Measurements from ENCODE around the gene NBL1. TPM values are rescaled to one million over a fixed set of nuclear protein-coding genes. Genes with fewer than 3 reads are reported as not detected.

Gene NBL1
- total and polyA plus RNA-seq, 2 experiments from 2014 or later: 6.1 to 10.6 TPM

DNA sequence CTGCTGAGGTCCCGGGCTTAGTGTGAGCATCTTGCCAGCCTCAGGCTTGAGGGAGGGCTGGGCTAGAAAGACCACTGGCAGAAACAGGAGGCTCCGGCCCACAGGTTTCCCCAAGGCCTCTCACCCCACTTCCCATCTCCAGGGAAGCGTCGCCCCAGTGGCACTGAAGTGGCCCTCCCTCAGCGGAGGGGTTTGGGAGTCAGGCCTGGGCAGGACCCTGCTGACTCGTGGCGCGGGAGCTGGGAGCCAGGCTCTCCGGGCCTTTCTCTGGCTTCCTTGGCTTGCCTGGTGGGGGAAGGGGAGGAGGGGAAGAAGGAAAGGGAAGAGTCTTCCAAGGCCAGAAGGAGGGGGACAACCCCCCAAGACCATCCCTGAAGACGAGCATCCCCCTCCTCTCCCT lies 13.4 kb downstream of the NBL1 start:
- Histone ChIP-seq H3K4me1 (ENCODE audit: insufficient read depth) (0 out of 2 replicates have a peak, but pooled peaks cover 6% of the 10 kb centered on the region), H3F3A (replicated peaks; ENCODE audit: low read depth) (peaks cover 12% of the 10 kb centered on the region), H3K27me3 (ENCODE audit: insufficient read depth) (0 out of 2 replicates have a peak, but pooled peaks cover 6% of the 10 kb centered on the region), H3K36me3 (ENCODE audit: insufficient read depth) (no peaks in the 10 kb centered on the region), H3K9me2 (ENCODE audit: insufficient read depth) (no peaks in the 10 kb centered on the region), H3K4me2 (no peak overlapping the region), H3K79me2 (replicated peaks; ENCODE audit: insufficient read depth) (no peaks in the 10 kb centered on the region), H4K20me1 (replicated peaks; ENCODE audit: insufficient read depth) (no peaks in the 10 kb centered on the region), H2AFZ (no peak overlapping the region), H3K27ac (ENCODE audit: low read depth) (no peak overlapping the region), H3K4me3 (no peak overlapping the region)
- ATAC-seq (no peak), DNase-seq (ENCODE audit: low spot score) (no peak)
- Mint-ChIP-seq H3K27ac (no peak overlapping the region), H3K4me1 (peaks cover 26% of the 10 kb centered on the region), H3K36me3 (ENCODE audit: low read depth) (no peaks in the 10 kb centered on the region; the same call in 2 of the 3 replicates), H3K27me3 (ENCODE audit: insufficient read depth, low read depth, poor library complexity) (peaks cover 19% of the 10 kb centered on the region), H3K4me3 (no peak overlapping the region), H3K9me3 (no peaks in the 10 kb centered on the region; the same call in 2 of the 3 replicates)
- TF ChIP-seq, protein P1, sequence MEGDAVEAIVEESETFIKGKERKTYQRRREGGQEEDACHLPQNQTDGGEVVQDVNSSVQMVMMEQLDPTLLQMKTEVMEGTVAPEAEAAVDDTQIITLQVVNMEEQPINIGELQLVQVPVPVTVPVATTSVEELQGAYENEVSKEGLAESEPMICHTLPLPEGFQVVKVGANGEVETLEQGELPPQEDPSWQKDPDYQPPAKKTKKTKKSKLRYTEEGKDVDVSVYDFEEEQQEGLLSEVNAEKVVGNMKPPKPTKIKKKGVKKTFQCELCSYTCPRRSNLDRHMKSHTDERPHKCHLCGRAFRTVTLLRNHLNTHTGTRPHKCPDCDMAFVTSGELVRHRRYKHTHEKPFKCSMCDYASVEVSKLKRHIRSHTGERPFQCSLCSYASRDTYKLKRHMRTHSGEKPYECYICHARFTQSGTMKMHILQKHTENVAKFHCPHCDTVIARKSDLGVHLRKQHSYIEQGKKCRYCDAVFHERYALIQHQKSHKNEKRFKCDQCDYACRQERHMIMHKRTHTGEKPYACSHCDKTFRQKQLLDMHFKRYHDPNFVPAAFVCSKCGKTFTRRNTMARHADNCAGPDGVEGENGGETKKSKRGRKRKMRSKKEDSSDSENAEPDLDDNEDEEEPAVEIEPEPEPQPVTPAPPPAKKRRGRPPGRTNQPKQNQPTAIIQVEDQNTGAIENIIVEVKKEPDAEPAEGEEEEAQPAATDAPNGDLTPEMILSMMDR (conservative IDR thresholded peaks at IDR 0.05; ENCODE audit: low read depth in 2 of 2): no peak
- TF ChIP-seq STAT1 (IDR thresholded peaks at IDR 0.05; ENCODE audit: unreplicated experiment) (no peak), POLR2AphosphoS5 (IDR thresholded peaks at IDR 0.05; ENCODE audit: low read depth) (no peak), CREB1 (CRISPR knock-in tag; IDR thresholded peaks at IDR 0.05; ENCODE audit: low read depth) (no peak), NANOG (IDR thresholded peaks at IDR 0.05; ENCODE audit: borderline replicate concordance) (no peak), JUNB (IDR thresholded peaks at IDR 0.05; ENCODE audit: unreplicated experiment) (no peak), EZH2phosphoT487 (IDR thresholded peaks at IDR 0.05; ENCODE audit: unreplicated experiment) (no peak)
- TF ChIP-seq, protein P2, sequence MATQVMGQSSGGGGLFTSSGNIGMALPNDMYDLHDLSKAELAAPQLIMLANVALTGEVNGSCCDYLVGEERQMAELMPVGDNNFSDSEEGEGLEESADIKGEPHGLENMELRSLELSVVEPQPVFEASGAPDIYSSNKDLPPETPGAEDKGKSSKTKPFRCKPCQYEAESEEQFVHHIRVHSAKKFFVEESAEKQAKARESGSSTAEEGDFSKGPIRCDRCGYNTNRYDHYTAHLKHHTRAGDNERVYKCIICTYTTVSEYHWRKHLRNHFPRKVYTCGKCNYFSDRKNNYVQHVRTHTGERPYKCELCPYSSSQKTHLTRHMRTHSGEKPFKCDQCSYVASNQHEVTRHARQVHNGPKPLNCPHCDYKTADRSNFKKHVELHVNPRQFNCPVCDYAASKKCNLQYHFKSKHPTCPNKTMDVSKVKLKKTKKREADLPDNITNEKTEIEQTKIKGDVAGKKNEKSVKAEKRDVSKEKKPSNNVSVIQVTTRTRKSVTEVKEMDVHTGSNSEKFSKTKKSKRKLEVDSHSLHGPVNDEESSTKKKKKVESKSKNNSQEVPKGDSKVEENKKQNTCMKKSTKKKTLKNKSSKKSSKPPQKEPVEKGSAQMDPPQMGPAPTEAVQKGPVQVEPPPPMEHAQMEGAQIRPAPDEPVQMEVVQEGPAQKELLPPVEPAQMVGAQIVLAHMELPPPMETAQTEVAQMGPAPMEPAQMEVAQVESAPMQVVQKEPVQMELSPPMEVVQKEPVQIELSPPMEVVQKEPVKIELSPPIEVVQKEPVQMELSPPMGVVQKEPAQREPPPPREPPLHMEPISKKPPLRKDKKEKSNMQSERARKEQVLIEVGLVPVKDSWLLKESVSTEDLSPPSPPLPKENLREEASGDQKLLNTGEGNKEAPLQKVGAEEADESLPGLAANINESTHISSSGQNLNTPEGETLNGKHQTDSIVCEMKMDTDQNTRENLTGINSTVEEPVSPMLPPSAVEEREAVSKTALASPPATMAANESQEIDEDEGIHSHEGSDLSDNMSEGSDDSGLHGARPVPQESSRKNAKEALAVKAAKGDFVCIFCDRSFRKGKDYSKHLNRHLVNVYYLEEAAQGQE (IDR thresholded peaks at IDR 0.05; ENCODE audit: unreplicated experiment): no peak
- TF ChIP-seq, protein P3, sequence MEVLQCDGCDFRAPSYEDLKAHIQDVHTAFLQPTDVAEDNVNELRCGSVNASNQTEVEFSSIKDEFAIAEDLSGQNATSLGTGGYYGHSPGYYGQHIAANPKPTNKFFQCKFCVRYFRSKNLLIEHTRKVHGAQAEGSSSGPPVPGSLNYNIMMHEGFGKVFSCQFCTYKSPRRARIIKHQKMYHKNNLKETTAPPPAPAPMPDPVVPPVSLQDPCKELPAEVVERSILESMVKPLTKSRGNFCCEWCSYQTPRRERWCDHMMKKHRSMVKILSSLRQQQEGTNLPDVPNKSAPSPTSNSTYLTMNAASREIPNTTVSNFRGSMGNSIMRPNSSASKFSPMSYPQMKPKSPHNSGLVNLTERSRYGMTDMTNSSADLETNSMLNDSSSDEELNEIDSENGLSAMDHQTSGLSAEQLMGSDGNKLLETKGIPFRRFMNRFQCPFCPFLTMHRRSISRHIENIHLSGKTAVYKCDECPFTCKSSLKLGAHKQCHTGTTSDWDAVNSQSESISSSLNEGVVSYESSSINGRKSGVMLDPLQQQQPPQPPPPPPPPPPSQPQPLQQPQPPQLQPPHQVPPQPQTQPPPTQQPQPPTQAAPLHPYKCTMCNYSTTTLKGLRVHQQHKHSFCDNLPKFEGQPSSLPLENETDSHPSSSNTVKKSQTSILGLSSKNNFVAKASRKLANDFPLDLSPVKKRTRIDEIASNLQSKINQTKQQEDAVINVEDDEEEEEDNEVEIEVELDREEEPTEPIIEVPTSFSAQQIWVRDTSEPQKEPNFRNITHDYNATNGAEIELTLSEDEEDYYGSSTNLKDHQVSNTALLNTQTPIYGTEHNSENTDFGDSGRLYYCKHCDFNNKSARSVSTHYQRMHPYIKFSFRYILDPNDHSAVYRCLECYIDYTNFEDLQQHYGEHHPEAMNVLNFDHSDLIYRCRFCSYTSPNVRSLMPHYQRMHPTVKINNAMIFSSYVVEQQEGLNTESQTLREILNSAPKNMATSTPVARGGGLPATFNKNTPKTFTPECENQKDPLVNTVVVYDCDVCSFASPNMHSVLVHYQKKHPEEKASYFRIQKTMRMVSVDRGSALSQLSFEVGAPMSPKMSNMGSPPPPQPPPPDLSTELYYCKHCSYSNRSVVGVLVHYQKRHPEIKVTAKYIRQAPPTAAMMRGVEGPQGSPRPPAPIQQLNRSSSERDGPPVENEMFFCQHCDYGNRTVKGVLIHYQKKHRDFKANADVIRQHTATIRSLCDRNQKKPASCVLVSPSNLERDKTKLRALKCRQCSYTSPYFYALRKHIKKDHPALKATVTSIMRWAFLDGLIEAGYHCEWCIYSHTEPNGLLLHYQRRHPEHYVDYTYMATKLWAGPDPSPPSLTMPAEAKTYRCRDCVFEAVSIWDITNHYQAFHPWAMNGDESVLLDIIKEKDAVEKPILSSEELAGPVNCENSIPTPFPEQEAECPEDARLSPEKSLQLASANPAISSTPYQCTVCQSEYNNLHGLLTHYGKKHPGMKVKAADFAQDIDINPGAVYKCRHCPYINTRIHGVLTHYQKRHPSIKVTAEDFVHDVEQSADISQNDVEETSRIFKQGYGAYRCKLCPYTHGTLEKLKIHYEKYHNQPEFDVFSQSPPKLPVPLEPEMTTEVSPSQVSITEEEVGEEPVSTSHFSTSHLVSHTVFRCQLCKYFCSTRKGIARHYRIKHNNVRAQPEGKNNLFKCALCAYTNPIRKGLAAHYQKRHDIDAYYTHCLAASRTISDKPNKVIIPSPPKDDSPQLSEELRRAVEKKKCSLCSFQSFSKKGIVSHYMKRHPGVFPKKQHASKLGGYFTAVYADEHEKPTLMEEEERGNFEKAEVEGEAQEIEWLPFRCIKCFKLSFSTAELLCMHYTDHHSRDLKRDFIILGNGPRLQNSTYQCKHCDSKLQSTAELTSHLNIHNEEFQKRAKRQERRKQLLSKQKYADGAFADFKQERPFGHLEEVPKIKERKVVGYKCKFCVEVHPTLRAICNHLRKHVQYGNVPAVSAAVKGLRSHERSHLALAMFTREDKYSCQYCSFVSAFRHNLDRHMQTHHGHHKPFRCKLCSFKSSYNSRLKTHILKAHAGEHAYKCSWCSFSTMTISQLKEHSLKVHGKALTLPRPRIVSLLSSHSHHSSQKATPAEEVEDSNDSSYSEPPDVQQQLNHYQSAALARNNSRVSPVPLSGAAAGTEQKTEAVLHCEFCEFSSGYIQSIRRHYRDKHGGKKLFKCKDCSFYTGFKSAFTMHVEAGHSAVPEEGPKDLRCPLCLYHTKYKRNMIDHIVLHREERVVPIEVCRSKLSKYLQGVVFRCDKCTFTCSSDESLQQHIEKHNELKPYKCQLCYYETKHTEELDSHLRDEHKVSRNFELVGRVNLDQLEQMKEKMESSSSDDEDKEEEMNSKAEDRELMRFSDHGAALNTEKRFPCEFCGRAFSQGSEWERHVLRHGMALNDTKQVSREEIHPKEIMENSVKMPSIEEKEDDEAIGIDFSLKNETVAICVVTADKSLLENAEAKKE (CRISPR knock-in tag; IDR thresholded peaks at IDR 0.05): no peak
- TF ChIP-seq, protein P4, sequence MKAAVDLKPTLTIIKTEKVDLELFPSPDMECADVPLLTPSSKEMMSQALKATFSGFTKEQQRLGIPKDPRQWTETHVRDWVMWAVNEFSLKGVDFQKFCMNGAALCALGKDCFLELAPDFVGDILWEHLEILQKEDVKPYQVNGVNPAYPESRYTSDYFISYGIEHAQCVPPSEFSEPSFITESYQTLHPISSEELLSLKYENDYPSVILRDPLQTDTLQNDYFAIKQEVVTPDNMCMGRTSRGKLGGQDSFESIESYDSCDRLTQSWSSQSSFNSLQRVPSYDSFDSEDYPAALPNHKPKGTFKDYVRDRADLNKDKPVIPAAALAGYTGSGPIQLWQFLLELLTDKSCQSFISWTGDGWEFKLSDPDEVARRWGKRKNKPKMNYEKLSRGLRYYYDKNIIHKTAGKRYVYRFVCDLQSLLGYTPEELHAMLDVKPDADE (IDR thresholded peaks at IDR 0.05): no peak

Data from GM23338 (cell line).